ENCODE measurements around the gene HEXIM2.

The HEXIM2 gene

DNA sequence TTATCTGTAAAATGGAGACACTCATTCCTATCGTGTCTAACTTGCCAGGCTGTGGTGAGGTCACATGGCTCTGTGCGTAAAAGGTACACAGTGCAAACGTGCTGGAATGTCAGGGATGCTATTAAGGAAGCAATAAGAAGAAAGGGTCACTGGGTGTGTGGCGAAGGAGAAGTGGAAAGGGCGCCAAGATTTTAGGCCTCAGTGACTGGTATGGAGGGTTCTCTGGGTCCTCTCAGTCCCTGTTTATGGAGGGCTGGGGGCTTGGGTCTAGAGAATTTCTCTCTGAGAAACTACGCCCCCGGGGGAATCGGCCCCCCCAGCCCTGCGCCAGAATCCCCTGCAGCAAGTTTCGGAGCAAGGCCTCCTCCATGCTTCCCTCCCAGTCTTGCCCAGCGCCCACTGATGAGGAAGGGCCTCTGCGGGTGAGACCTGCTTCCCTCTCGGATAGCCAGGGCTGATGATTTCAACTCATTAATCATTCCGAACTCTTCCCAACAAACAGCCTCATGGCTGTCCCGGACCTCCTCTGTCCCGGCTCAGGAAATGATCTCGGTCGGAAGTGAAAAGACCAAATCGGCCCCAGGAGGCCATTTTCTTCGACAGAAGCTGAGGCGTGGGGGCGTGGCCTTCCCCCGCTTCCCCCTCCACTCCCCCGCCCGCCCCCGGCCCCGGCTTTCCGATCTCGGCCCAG, 14.6 kb upstream of the HEXIM2 start (continued):
- TF ChIP-seq ZSCAN30 (tag by site-specific recombination; IDR thresholded peaks at IDR 0.05) (0 out of 2 replicates have a peak, but pooled peaks have one; percentile 22), OVOL3 (tag by site-specific recombination; IDR thresholded peaks at IDR 0.05) (no peak), ZNF248 (tag by site-specific recombination; IDR thresholded peaks at IDR 0.05) (no peak), ZNF19 (tag by site-specific recombination; IDR thresholded peaks at IDR 0.05; ENCODE audit: low read depth) (no peak), ZNF155 (tag by site-specific recombination; IDR thresholded peaks at IDR 0.05) (no peak), HOXC10 (CRISPR knock-in tag; IDR thresholded peaks at IDR 0.05) (no peak), TCF7L2 (IDR thresholded peaks at IDR 0.05; ENCODE audit: borderline replicate concordance, low read depth, low read length) (no peak), ZNF175 (tag by site-specific recombination; IDR thresholded peaks at IDR 0.05) (no peak), ZNF521 (tag by site-specific recombination; IDR thresholded peaks at IDR 0.05) (no peak), ZNF394 (tag by site-specific recombination; IDR thresholded peaks at IDR 0.05; ENCODE audit: borderline replicate concordance) (no peak), ZNF10 (tag by site-specific recombination; IDR thresholded peaks at IDR 0.05) (peak; percentile 98), GLI4 (tag by site-specific recombination; IDR thresholded peaks at IDR 0.05) (no peak), ZNF184 (tag by site-specific recombination; IDR thresholded peaks at IDR 0.05) (no peak), ZNF792 (tag by site-specific recombination; IDR thresholded peaks at IDR 0.05) (no peak), SP3 (tag by site-specific recombination; IDR thresholded peaks at IDR 0.05) (no peak), ZBTB1 (tag by site-specific recombination; IDR thresholded peaks at IDR 0.05) (no peak), GFI1B (tag by site-specific recombination; IDR thresholded peaks at IDR 0.05) (no peak), ZNF2 (tag by site-specific recombination; IDR thresholded peaks at IDR 0.05) (no peak), ZNF529 (tag by site-specific recombination; IDR thresholded peaks at IDR 0.05; ENCODE audit: insufficient replicate concordance) (no peak), IKZF3 (tag by site-specific recombination; IDR thresholded peaks at IDR 0.05) (0 out of 2 replicates have a peak, but pooled peaks have one; percentile 10), ZNF76 (tag by site-specific recombination; IDR thresholded peaks at IDR 0.05; ENCODE audit: borderline replicate concordance, low read depth) (0 out of 2 replicates have a peak, but pooled peaks have one; percentile 16), TRIM28 (IDR thresholded peaks at IDR 0.05; ENCODE audit: borderline replicate concordance, low read length) (no peak), ZIC2 (tag by site-specific recombination; IDR thresholded peaks at IDR 0.05) (no peak), OSR2 (tag by site-specific recombination; IDR thresholded peaks at IDR 0.05) (no peak)
- TF ChIP-seq, protein P1, sequence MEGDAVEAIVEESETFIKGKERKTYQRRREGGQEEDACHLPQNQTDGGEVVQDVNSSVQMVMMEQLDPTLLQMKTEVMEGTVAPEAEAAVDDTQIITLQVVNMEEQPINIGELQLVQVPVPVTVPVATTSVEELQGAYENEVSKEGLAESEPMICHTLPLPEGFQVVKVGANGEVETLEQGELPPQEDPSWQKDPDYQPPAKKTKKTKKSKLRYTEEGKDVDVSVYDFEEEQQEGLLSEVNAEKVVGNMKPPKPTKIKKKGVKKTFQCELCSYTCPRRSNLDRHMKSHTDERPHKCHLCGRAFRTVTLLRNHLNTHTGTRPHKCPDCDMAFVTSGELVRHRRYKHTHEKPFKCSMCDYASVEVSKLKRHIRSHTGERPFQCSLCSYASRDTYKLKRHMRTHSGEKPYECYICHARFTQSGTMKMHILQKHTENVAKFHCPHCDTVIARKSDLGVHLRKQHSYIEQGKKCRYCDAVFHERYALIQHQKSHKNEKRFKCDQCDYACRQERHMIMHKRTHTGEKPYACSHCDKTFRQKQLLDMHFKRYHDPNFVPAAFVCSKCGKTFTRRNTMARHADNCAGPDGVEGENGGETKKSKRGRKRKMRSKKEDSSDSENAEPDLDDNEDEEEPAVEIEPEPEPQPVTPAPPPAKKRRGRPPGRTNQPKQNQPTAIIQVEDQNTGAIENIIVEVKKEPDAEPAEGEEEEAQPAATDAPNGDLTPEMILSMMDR (tag by site-specific recombination; IDR thresholded peaks at IDR 0.05) = no peak; the same call in 1 of the 2 replicates
- TF ChIP-seq, protein P2, sequence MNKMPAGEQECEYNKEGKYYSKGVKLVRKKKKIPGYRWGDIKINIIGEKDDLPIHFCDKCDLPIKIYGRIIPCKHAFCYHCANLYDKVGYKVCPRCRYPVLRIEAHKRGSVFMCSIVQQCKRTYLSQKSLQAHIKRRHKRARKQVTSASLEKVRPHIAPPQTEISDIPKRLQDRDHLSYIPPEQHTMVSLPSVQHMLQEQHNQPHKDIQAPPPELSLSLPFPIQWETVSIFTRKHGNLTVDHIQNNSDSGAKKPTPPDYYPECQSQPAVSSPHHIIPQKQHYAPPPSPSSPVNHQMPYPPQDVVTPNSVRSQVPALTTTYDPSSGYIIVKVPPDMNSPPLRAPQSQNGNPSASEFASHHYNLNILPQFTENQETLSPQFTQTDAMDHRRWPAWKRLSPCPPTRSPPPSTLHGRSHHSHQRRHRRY (tag by site-specific recombination; IDR thresholded peaks at IDR 0.05) = no peak
- TF ChIP-seq, protein P3, sequence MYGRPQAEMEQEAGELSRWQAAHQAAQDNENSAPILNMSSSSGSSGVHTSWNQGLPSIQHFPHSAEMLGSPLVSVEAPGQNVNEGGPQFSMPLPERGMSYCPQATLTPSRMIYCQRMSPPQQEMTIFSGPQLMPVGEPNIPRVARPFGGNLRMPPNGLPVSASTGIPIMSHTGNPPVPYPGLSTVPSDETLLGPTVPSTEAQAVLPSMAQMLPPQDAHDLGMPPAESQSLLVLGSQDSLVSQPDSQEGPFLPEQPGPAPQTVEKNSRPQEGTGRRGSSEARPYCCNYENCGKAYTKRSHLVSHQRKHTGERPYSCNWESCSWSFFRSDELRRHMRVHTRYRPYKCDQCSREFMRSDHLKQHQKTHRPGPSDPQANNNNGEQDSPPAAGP (tag by site-specific recombination; IDR thresholded peaks at IDR 0.05) = no peak
- TF ChIP-seq, protein P4, sequence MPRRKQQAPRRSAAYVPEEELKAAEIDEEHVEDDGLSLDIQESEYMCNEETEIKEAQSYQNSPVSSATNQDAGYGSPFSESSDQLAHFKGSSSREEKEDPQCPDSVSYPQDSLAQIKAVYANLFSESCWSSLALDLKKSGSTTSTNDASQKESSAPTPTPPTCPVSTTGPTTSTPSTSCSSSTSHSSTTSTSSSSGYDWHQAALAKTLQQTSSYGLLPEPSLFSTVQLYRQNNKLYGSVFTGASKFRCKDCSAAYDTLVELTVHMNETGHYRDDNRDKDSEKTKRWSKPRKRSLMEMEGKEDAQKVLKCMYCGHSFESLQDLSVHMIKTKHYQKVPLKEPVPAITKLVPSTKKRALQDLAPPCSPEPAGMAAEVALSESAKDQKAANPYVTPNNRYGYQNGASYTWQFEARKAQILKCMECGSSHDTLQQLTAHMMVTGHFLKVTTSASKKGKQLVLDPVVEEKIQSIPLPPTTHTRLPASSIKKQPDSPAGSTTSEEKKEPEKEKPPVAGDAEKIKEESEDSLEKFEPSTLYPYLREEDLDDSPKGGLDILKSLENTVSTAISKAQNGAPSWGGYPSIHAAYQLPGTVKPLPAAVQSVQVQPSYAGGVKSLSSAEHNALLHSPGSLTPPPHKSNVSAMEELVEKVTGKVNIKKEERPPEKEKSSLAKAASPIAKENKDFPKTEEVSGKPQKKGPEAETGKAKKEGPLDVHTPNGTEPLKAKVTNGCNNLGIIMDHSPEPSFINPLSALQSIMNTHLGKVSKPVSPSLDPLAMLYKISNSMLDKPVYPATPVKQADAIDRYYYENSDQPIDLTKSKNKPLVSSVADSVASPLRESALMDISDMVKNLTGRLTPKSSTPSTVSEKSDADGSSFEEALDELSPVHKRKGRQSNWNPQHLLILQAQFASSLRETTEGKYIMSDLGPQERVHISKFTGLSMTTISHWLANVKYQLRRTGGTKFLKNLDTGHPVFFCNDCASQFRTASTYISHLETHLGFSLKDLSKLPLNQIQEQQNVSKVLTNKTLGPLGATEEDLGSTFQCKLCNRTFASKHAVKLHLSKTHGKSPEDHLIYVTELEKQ (tag by site-specific recombination; IDR thresholded peaks at IDR 0.05; ENCODE audit: borderline replicate concordance) = no peak
- TF ChIP-seq, protein P5, sequence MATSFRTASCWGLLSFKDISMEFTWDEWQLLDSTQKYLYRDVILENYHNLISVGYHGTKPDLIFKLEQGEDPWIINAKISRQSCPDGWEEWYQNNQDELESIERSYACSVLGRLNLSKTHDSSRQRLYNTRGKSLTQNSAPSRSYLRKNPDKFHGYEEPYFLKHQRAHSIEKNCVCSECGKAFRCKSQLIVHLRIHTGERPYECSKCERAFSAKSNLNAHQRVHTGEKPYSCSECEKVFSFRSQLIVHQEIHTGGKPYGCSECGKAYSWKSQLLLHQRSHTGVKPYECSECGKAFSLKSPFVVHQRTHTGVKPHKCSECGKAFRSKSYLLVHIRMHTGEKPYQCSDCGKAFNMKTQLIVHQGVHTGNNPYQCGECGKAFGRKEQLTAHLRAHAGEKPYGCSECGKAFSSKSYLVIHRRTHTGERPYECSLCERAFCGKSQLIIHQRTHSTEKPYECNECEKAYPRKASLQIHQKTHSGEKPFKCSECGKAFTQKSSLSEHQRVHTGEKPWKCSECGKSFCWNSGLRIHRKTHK (tag by site-specific recombination; IDR thresholded peaks at IDR 0.05) = no peak

Data from HEK293 (cell line).